Ovary (tissue), 9 donors: Measurements from ENCODE around the gene BPHL. TPM values are rescaled to one million over a fixed set of nuclear protein-coding genes. Genes with fewer than 3 reads are reported as not detected.

Source experiments
- DNase-seq, 5 donors: peaks; one replicate each; pipeline ENCODE4 v3.0.0-alpha.2; 2019 to 2020
- H3K27ac ChIP-seq, 2 donors: fragments of 200-600 bp; one replicate each; pipeline versions ENCODE4 v1.5.1 to v1.8.0; 2019 to 2022
- H3K27me3 ChIP-seq: fragments of 200-600 bp; one replicate; pipeline ENCODE4 v1.8.0; 2022
- H3K36me3 ChIP-seq: fragments of 200-600 bp; sonication (generic); one replicate; pipeline ENCODE4 v1.5.1; 2019
- H3K4me1 ChIP-seq: one replicate; pipeline ENCODE4 v1.8.1; 2013; ENCODE audit warnings: mild to moderate bottlenecking, moderate library complexity; ENCODE audit not compliant: insufficient read depth
- H3K4me3 ChIP-seq: fragments of 200-600 bp; sonication (generic); one replicate; pipeline ENCODE4 v1.5.1; 2017
- H3K9me3 ChIP-seq, 2 donors: fragments of 200-600 bp in 1 of 2; sonication (generic) in 1 of 2; one replicate each; pipeline versions ENCODE4 v1.5.1 to v1.8.1; 2013 to 2019; ENCODE audit warnings: mild to moderate bottlenecking in 1 of 2, moderate library complexity in 1 of 2
- CTCF ChIP-seq, 3 donors: fragments of 450-650 bp in 2 of 3; fragments of 200-600 bp in 1 of 3; IDR thresholded peaks; one replicate each; pipeline versions ENCODE4 v1.5.1 to v1.8.0; 2016 to 2022; ENCODE audit warnings: antibody characterized with exemption in 3 of 3, mild to moderate bottlenecking in 1 of 3
- EP300 ChIP-seq: sonication (generic); formaldehyde crosslinking; IDR thresholded peaks from one replicate; pipeline ENCODE4 v1.6.1; 2017; ENCODE audit warnings: antibody characterized with exemption
- POLR2A ChIP-seq: fragments of 450-650 bp; IDR thresholded peaks from one replicate; pipeline ENCODE4 v1.6.1; 2017; ENCODE audit warnings: antibody characterized with exemption, mild to moderate bottlenecking, moderate library complexity
- WGBS, 3 donors: extraction: QIAGEN DNeasy Blood & Tissue Kit in 1 of 3; methylation state at CpG; one replicate each; pipeline versions ENCODE4 v1.1.5 to v1.1.7; 2013 to 2017; 5-methylcytosine and 5-hydroxymethylcytosine counted together
- intact Hi-C, 4 donors: fragments of 100-400 bp; cut with DNase I; formaldehyde crosslinking; loops; one replicate each; pipeline versions ENCODE4 v1.11.0 to v1.15.1; 2022 to 2023
- polyA plus RNA-seq, 2 donors: library from polyadenylated mRNA; stranded (reverse); fragments of 200-250 nt in 1 of 2; fragments of 350-450 nt in 1 of 2; fragmentation: Illumina TruSeq in 1 of 2; extraction: RNeasy Lipid Tissue Mini Kit (QIAGEN cat#74804) in 1 of 2; gene quantifications; one replicate each; pipeline ENCODE4 v1.2.3, GENCODE V29; 2013 to 2014
- total RNA-seq, 7 donors: library from RNA; depleted of rRNA in 2 of 7; stranded (reverse); fragments of >200 nt in 2 of 7; fragmentation: NEBNext Ultra II Directional in 3 of 7; extraction: Animal tissue kit (Norgen Biotek cat#: 25700) in 3 of 7; gene quantifications; one replicate each; pipeline versions ENCODE4 v1.1.0 to v1.2.4, GENCODE V29; 2016 to 2023
- donor health status: DM: no; HTN: no; CAD: no; lungs with moderate emphysema.
- donor health status: DM: no; HTN: no; CAD: no.
- donor health status: Bipolar disorder and iron deficiency.
- donor health status: DM: yes; HTN: yes; CAD: no.
- donor health status: DM: no; HTN: no; CAD: no.
- donor health status: DM: yes; HTN: yes; CAD: no.

BPHL gene
- total and polyA plus RNA-seq, 9 donors, result 6.1 to 23.7 (median 13.9) TPM

- intact Hi-C loops, result no loop called here
- 0 to 1% (median 0%) methylated on average over 47 to 95 of the region's 95 CpGs for WGBS, 3 donors
These were observed 38.8 kb downstream of the BPHL start, which contains the start of gene TUBB2A for GRCh38 chr6:3157131-3157933. TUBB2A (minus strand) TSS chr6:3157544; CDS start chr6:3157463, 81 bp downstream.

GRCh38 chr6:3159805-3160781, 41.6 kb downstream of the BPHL start:
- Histone ChIP-seq H3K27ac (no peak overlapping the region), H3K4me3 (no peak overlapping the region), H3K27me3 (no peaks in the 10 kb centered on the region), H3K36me3 (no peaks in the 10 kb centered on the region), H3K4me1 (peaks cover 3% of the 10 kb centered on the region), H3K9me3 (no peaks in the 10 kb centered on the region)
- peak in 1 of 5 donors; percentile 25 for DNase-seq
- WGBS, 3 donors, result 67 to 72% (median 70%) methylated on average over 31 of the region's 31 CpGs
- intact Hi-C loops, result loop anchor here in 2 of 4 donors (10.0 kb wide), 2 partner anchors 55 to 95 kb away; partner anchors contain the start of gene PSMG4 (in 1 of the 2)
- no peak for TF ChIP-seq EP300
- TF ChIP-seq POLR2A, result no peak
- TF ChIP-seq CTCF (IDR thresholded peaks at IDR 0.05), result no peak

More at GRCh38 chr6:3157131-3157933, 38.8 kb downstream of the BPHL start, which contains the start of gene TUBB2A:
- no peaks in the 10 kb centered on the region for H3K27me3 ChIP-seq
- peak; percentile 76 to 90 (median 86) for DNase-seq
- no peaks in the 10 kb centered on the region for H3K9me3 ChIP-seq
- no peaks in the 10 kb centered on the region for H3K36me3 ChIP-seq
- peak within 1 kb of the TSS; percentile 77 for H3K4me3 ChIP-seq
- TF ChIP-seq POLR2A (peak; percentile 85), EP300 (no peak), CTCF (IDR thresholded peaks at IDR 0.05) (peak; percentile 12 to 75 (median 66))
- H3K27ac ChIP-seq, result peak within 1 kb of the TSS; percentile 38 to 46
- H3K4me1 ChIP-seq, result peaks cover 3% of the 10 kb centered on the region

- intact Hi-C loops, result loop anchor here in 2 of 4 donors (10.0 kb wide), 2 partner anchors 53 to 93 kb away; partner anchors contain the start of gene PSMG4 (in 1 of the 2)
- H3K4me1 ChIP-seq, result peaks cover 3% of the 10 kb centered on the region
- 56 to 66% (median 60%) methylated on average over 6 to 7 of the region's 7 CpGs for WGBS, 3 donors
These were observed 43.6 kb downstream of the BPHL start for GRCh38 chr6:3162067-3162497.

More at GRCh38 chr6:3162067-3162497, 43.6 kb downstream of the BPHL start:
- TF ChIP-seq CTCF (IDR thresholded peaks at IDR 0.05) (no peak), EP300 (no peak), POLR2A (no peak)
- no peak for DNase-seq
- H3K27me3 ChIP-seq, result no peaks in the 10 kb centered on the region
- no peaks in the 10 kb centered on the region for H3K36me3 ChIP-seq
- peak overlapping the region; percentile 47 for H3K4me3 ChIP-seq
- no peak overlapping the region for H3K27ac ChIP-seq
- H3K9me3 ChIP-seq, result no peaks in the 10 kb centered on the region
